ENCODE data around the gene FHIT.

Gene FHIT

DNA sequence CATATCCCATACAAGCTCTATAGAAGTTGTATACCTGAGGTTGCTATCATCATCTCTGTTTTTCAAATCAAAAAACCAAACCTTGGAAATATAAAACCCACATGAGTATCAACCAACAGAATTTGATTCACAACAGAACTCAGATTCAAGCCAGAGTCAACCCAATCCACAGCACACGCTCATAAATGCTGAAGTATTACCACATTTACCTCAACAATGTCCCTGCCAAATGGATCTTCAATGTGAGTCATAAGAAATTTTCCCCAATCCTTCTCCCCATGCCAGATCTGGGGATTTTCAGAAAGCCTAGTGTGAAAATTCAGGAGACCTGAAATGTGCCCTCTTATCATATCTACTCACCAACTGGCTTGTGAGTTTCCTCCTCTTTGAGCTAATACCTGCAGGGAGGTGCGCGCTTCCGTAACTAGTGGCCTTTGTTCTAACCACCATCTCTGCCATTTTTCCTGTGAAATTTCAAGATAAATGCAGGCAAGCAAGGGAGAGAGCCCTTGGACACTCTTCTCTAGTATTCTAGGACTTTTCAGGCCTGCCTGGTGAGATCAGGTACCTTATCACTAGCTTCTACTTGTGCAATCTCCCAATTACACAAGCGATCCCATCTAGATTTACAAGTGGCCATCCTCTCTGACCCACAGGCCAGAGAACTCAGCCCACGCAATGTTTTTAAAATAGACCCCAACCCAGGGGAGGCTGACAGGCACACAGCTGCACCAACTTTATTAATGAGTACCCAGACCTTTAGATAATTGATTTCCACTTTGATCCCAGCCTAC, 1124.5 kb downstream of the FHIT start:
- no peak overlapping the region for H3K27ac ChIP-seq
- intact Hi-C loops (cut with DNase I; ENCODE audit: low total_unique reads), result no loop called here
- H3K4me3 ChIP-seq, result no peak overlapping the region
- no peaks in the 10 kb centered on the region for H3K4me1 ChIP-seq
- no peaks in the 10 kb centered on the region for H3K36me3 ChIP-seq
- TF ChIP-seq, protein P1, sequence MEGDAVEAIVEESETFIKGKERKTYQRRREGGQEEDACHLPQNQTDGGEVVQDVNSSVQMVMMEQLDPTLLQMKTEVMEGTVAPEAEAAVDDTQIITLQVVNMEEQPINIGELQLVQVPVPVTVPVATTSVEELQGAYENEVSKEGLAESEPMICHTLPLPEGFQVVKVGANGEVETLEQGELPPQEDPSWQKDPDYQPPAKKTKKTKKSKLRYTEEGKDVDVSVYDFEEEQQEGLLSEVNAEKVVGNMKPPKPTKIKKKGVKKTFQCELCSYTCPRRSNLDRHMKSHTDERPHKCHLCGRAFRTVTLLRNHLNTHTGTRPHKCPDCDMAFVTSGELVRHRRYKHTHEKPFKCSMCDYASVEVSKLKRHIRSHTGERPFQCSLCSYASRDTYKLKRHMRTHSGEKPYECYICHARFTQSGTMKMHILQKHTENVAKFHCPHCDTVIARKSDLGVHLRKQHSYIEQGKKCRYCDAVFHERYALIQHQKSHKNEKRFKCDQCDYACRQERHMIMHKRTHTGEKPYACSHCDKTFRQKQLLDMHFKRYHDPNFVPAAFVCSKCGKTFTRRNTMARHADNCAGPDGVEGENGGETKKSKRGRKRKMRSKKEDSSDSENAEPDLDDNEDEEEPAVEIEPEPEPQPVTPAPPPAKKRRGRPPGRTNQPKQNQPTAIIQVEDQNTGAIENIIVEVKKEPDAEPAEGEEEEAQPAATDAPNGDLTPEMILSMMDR (IDR thresholded peaks at IDR 0.05), result no peak
- DNase-seq, result no peak
- H3K27me3 ChIP-seq, result no peaks in the 10 kb centered on the region
- H3K9me3 ChIP-seq, result no peaks in the 10 kb centered on the region

DNA sequence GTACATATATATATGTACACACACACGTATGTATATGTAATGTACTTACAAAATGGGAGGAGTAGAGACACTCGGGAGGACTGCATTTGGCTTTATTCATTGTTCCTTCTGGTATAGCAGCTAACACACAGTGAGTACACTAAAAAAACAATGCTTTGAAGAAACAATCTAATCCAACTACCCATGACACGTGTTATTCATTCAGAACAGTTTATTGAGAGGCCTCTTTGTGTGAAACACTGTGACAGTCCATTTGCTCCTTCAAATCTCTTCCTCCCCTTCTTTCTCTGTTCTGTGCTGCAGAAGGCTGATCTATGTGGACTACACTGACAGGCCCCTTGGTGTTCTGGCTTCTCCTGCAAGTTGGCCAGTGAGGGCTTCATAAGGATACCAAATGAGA, 1125.6 kb downstream of the FHIT start:
- Histone ChIP-seq H3K4me3 (no peak overlapping the region), H3K27me3 (no peaks in the 10 kb centered on the region), H3K36me3 (no peaks in the 10 kb centered on the region), H3K9me3 (no peaks in the 10 kb centered on the region), H3K4me1 (no peaks in the 10 kb centered on the region), H3K27ac (no peak overlapping the region)
- DNase-seq, result no peak
- TF ChIP-seq, protein P1 (IDR thresholded peaks at IDR 0.05), result no peak
- intact Hi-C loops (cut with DNase I; ENCODE audit: low total_unique reads), result no loop called here

DNA sequence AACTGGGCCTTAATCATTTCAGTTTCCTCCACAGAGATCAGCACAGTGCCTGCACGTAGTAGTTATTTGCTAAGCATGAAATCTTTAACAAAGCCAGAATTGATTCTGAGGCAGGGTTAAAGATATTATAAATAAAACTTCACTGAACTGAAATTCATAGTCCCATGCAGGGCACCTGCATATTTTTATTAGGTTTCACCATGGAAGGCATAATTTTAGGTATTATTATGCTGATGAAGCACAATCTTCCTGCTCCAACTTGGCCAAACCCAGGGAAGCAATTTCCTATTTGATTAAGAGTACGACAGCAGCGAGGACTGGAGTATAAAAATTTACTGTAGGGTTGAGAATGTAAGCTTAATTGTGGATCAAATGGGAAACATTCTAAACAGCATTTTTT, 1131.0 kb downstream of the FHIT start:
- Histone ChIP-seq H3K27ac (no peak overlapping the region), H3K9me3 (no peaks in the 10 kb centered on the region), H3K4me1 (no peaks in the 10 kb centered on the region), H3K27me3 (no peaks in the 10 kb centered on the region), H3K4me3 (no peak overlapping the region), H3K36me3 (no peaks in the 10 kb centered on the region)
- TF ChIP-seq, protein P1 (IDR thresholded peaks at IDR 0.05), result no peak
- no peak for DNase-seq
- intact Hi-C loops (cut with DNase I; ENCODE audit: low total_unique reads), result no loop called here

- Histone ChIP-seq H3K4me3 (no peak overlapping the region), H3K9me3 (no peaks in the 10 kb centered on the region), H3K27me3 (no peaks in the 10 kb centered on the region), H3K27ac (no peak overlapping the region), H3K4me1 (no peaks in the 10 kb centered on the region), H3K36me3 (no peaks in the 10 kb centered on the region)
- no peak for DNase-seq
- TF ChIP-seq, protein P1 (IDR thresholded peaks at IDR 0.05), result no peak
- intact Hi-C loops (cut with DNase I; ENCODE audit: low total_unique reads), result no loop called here
Observed at GRCh38 chr3:60114191-60114590, 1137.1 kb downstream of the FHIT start.

DNA sequence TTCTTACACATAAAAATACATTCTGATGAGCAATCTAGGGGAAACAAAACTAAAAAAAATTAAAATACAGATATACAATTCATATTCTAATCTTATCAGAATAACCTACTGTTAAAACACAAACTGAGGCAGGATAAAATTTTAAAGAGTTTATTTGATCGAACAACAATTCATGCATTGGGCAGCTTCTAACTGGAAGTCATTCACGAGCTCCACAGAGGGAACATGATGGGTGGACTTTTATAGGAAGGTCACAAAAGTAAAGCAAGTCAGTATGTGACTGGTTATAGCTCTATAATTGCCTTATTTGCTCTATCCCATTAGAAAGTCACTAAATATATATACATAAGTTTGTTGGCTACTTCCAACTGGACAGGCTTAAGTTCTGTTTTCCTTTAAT, 1144.0 kb downstream of the FHIT start:
- no peaks in the 10 kb centered on the region for H3K27me3 ChIP-seq
- DNase-seq, result no peak

More for the DNA sequence above, 1144.0 kb downstream of the FHIT start:
- H3K27ac ChIP-seq, result no peak overlapping the region
- no peak overlapping the region for H3K4me3 ChIP-seq
- intact Hi-C loops (cut with DNase I; ENCODE audit: low total_unique reads), result no loop called here
- no peaks in the 10 kb centered on the region for H3K36me3 ChIP-seq
- TF ChIP-seq, protein P1 (IDR thresholded peaks at IDR 0.05), result no peak
- H3K9me3 ChIP-seq, result no peaks in the 10 kb centered on the region
- H3K4me1 ChIP-seq, result no peaks in the 10 kb centered on the region

Data from tibial artery (tissue), 4 donors.